Heart left ventricle (tissue), 16 donors: ENCODE measurements around the gene NXPH3. TPM values are rescaled to one million over a fixed set of nuclear protein-coding genes. Genes with fewer than 3 reads are reported as not detected.
A peak's percentile ranks its signal among the peaks of the same experiment; 100 is the strongest.

Experiments used
- ATAC-seq, 4 donors: fragments of 200-7000 bp; cut with Tn5 transposase; one replicate each; pipeline ENCODE4 v1.9.1; 2020 to 2022; ENCODE audit warnings: moderate library complexity in 4 of 4, mild to moderate bottlenecking in 3 of 4, moderate number of reproducible peaks in 1 of 4
- DNase-seq, 5 donors: peaks; one replicate each; pipeline ENCODE4 v3.0.0-alpha.2; 2020
- H3K27ac ChIP-seq, 12 donors: fragments of 200-600 bp; sonication (generic) in 4 of 12; one replicate each; pipeline versions ENCODE4 v1.5.0 to v1.8.0; 2016 to 2022; ENCODE audit warnings: mild to moderate bottlenecking in 2 of 12
- H3K27me3 ChIP-seq, 9 donors: fragments of 200-600 bp; sonication (generic) in 2 of 9; one replicate each; pipeline versions ENCODE4 v1.5.1 to v1.8.0; 2016 to 2022; ENCODE audit warnings: mild to moderate bottlenecking in 3 of 9
- H3K36me3 ChIP-seq, 9 donors: fragments of 200-600 bp; sonication (generic) in 2 of 9; one replicate each; pipeline versions ENCODE4 v1.5.0 to v1.8.0; 2018 to 2022; ENCODE audit warnings: mild to moderate bottlenecking in 2 of 9
- H3K4me1 ChIP-seq, 12 donors: fragments of 200-600 bp; sonication (generic) in 4 of 12; one replicate each; pipeline versions ENCODE4 v1.5.0 to v1.8.0; 2016 to 2022; ENCODE audit warnings: mild to moderate bottlenecking in 3 of 12
- H3K4me3 ChIP-seq, 12 donors: fragments of 200-600 bp; sonication (generic) in 4 of 12; one replicate each; pipeline versions ENCODE4 v1.5.0 to v1.8.0; 2017 to 2022; ENCODE audit warnings: mild to moderate bottlenecking in 9 of 12, moderate library complexity in 4 of 12
- H3K9me3 ChIP-seq, 12 donors: fragments of 200-600 bp; sonication (generic) in 4 of 12; one replicate each; pipeline versions ENCODE4 v1.5.0 to v1.8.0; 2016 to 2022; ENCODE audit warnings: mild to moderate bottlenecking in 1 of 12
- POLR2A ChIP-seq, 2 donors: fragments of 450-650 bp; IDR thresholded peaks; one replicate each; pipeline ENCODE4 v1.6.1; 2017; ENCODE audit warnings: antibody characterized with exemption in 2 of 2, mild to moderate bottlenecking in 2 of 2, moderate library complexity in 2 of 2
- WGBS, 4 donors: extraction: QIAGEN DNeasy Blood & Tissue Kit in 2 of 4; methylation state at CpG; one replicate each; pipeline versions ENCODE4 v1.1.5 to v1.1.7; 2013 to 2018; 5-methylcytosine and 5-hydroxymethylcytosine counted together
- intact Hi-C, 10 donors: fragments of 100-400 bp; cut with DNase I; formaldehyde crosslinking; loops; one replicate each; pipeline versions ENCODE4 v1.11.1 to v1.14.2; 2022
- polyA plus RNA-seq, 2 donors: library from polyadenylated mRNA; stranded (reverse); fragments of 200-250 nt; gene quantifications; one replicate each; pipeline ENCODE4 v1.2.3, GENCODE V29; 2013
- total RNA-seq, 9 donors: library from RNA; depleted of rRNA in 2 of 9; stranded (reverse); fragments of >200 nt in 2 of 9; fragmentation: NEBNext Ultra II Directional in 3 of 9; extraction: Animal tissue kit (Norgen Biotek cat#: 25700) in 3 of 9; gene quantifications; one replicate each; pipeline versions ENCODE4 v1.1.0 to v1.2.4, GENCODE V29; 2016 to 2023
- TF ChIP-seq, protein P1 (sequence below), 12 donors: fragments of 200-600 bp; sonication (generic) in 4 of 12; IDR thresholded peaks; one replicate each; pipeline versions ENCODE4 v1.5.0 to v1.8.0; 2018 to 2022; ENCODE audit warnings: antibody characterized with exemption in 12 of 12, mild to moderate bottlenecking in 5 of 12
- donor health status: ischemic (EF 13 %, LVEDD 7.1; RV severe dilation, severe dysfunction).
- donor health status: healthy with polysubstance abuse.
- donor health status: DM: no; HTN: yes; CAD: no.
- donor health status: DM: no; HTN: no; CAD: no.
- donor health status: ischemic (EF 25% LVEDD 6.9; RV normal size, moderate dysfunction).
- donor health status: ischemic (EF 25% LVEDD 5.7; RV mildly dilated, moderate dysfunction).
- donor health status: healthy.
- donor health status: DM: yes; HTN: yes; CAD: no.
- donor health status: ischemic (EF 35%, LVEDD 5.7; RV mildly dilated, moderate dysfunction).
- donor health status: nonischemic (EF 11% LVEDD 7.7; RV severe dilation, severe dysfunction).
- donor health status: DM: yes; HTN: yes; CAD: no.
- donor health status: PGD.
- donor health status: ischemic (EF 29% LVEDD 5.4; RV normal size, mild dysfunction).
- donor health status: nonischemic (EF 23%, LVEDD 6.1; RV moderate dilation, normal function).

Gene NXPH3
- total and polyA plus RNA-seq, 11 donors, result 2.5 to 7.9 (median 4.5) TPM

DNA sequence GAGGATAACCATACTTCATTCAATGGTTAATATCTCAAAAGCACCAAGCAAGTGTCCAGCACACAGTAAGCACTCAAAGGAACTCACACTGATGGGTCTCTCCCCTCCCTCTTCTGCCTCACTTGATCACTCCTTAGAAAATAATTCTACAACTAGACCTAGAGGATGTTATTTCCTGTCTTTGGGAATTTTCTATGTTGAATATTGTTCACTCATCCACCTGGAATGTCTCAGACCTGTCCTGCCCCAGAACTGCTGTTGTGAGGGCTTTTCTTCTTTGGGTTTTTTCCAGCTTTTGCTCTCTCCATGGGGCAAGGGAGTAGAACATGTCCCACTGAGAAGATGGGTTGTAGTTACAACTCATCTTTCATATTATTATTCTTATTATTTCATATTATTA, 25.3 kb downstream of the NXPH3 start:
- DNase-seq (no peak), ATAC-seq (no peak)
- peaks cover 0 to 100% (median 97%) of the 10 kb centered on the region in 9 donors for H3K36me3 ChIP-seq
- H3K4me3 ChIP-seq, result no peak overlapping the region
- peaks cover 0 to 50% (median 32%) of the 10 kb centered on the region in 12 donors for H3K4me1 ChIP-seq
- peak overlapping the region in 1 of 12 donors; percentile 52 for H3K27ac ChIP-seq
- intact Hi-C loops, result no loop called here
- no peaks in the 10 kb centered on the region for H3K27me3 ChIP-seq
- H3K9me3 ChIP-seq, result no peaks in the 10 kb centered on the region
- TF ChIP-seq, protein P1, sequence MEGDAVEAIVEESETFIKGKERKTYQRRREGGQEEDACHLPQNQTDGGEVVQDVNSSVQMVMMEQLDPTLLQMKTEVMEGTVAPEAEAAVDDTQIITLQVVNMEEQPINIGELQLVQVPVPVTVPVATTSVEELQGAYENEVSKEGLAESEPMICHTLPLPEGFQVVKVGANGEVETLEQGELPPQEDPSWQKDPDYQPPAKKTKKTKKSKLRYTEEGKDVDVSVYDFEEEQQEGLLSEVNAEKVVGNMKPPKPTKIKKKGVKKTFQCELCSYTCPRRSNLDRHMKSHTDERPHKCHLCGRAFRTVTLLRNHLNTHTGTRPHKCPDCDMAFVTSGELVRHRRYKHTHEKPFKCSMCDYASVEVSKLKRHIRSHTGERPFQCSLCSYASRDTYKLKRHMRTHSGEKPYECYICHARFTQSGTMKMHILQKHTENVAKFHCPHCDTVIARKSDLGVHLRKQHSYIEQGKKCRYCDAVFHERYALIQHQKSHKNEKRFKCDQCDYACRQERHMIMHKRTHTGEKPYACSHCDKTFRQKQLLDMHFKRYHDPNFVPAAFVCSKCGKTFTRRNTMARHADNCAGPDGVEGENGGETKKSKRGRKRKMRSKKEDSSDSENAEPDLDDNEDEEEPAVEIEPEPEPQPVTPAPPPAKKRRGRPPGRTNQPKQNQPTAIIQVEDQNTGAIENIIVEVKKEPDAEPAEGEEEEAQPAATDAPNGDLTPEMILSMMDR (IDR thresholded peaks at IDR 0.05), result no peak
- no peak for TF ChIP-seq POLR2A (IDR thresholded peaks at IDR 0.05)

DNA sequence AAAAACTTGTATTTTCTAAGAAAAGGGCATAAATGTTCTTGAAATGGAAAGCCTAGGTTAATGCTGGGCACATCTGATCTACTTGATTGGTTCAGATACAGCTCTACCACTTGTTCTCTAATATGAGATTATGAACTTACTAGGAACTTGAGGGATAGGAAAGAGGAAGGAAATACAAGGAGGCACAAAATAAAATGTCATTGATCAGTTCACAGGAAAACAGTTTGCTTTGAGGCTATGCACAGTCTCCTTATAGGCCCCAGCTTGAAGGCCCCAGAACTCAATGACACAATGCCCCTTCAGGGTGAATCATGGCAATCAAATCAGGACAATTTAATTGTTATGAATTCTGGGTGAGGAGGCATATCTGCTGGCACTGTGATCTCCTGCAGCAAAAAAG, 27.1 kb downstream of the NXPH3 start:
- Histone ChIP-seq H3K4me3 (no peak overlapping the region), H3K27ac (peak overlapping the region in 9 of 12 donors; percentile 10 to 63 (median 33)), H3K4me1 (peaks cover 0 to 41% (median 23%) of the 10 kb centered on the region in 12 donors), H3K36me3 (peaks cover 0 to 100% (median 98%) of the 10 kb centered on the region in 9 donors), H3K27me3 (no peaks in the 10 kb centered on the region), H3K9me3 (no peaks in the 10 kb centered on the region)
- ATAC-seq (no peak), DNase-seq (no peak)
- TF ChIP-seq, protein P1 (IDR thresholded peaks at IDR 0.05), result no peak
- TF ChIP-seq POLR2A (IDR thresholded peaks at IDR 0.05), result no peak
- intact Hi-C loops, result no loop called here

DNA sequence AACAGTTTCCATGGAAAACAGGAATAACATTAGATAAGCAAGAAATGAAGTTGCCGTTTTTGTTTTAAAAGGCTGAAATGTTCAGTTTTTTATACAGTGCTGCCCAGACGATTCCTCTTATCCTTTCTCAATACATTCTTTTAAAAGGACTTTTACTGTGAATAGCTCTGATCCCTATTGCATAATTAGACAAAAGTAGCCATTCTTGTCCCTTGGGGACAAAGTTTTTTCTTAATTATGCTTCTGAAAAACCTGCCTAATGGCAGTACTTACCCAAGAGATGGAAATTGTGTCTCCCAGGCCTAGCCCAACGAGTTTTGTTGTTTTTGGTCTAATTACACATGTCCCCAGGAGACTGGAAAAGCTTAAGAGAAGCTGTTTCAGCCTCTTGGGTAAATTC, 27.6 kb downstream of the NXPH3 start:
- Histone ChIP-seq H3K27me3 (no peaks in the 10 kb centered on the region), H3K27ac (peak overlapping the region in 9 of 12 donors; percentile 10 to 72 (median 33)), H3K4me3 (no peak overlapping the region), H3K4me1 (peaks cover 0 to 36% (median 18%) of the 10 kb centered on the region in 12 donors), H3K36me3 (peaks cover 0 to 100% (median 99%) of the 10 kb centered on the region in 9 donors), H3K9me3 (no peaks in the 10 kb centered on the region)
- intact Hi-C loops, result no loop called here
- ATAC-seq (peak in 1 of 4 donors; percentile 27), DNase-seq (no peak)
- TF ChIP-seq POLR2A (IDR thresholded peaks at IDR 0.05), result no peak
- WGBS, 4 donors, result 53 to 64% (median 60%) methylated on average over 3 of the region's 3 CpGs

DNA sequence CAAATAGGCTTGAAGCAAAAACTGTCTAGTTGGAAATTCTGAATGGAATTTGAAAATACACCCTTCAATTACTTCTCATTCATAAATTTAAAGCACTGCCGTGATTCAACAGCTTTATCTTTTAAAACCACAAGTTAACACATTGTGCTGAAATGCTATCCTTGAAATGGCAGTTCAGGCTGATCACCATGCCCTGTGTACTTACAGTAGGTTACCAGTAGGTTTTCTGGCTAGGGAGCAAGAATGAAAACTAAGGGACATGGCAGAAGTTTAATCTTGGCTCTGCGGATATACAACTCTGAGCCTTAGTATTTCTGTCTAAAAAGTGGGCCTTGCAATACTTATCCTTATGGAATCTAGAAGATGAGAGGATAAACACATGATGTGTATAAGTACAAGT, 28.0 kb downstream of the NXPH3 start:
- ATAC-seq (peak in 1 of 4 donors; percentile 33), DNase-seq (no peak)
- WGBS, 4 donors, result 60 to 64% (median 61%) methylated on average over 2 of the region's 2 CpGs
- Histone ChIP-seq H3K4me1 (peaks cover 0 to 32% (median 18%) of the 10 kb centered on the region in 12 donors), H3K9me3 (no peaks in the 10 kb centered on the region), H3K27me3 (no peaks in the 10 kb centered on the region), H3K27ac (peak overlapping the region in 7 of 12 donors; percentile 12 to 72 (median 36)), H3K36me3 (peaks cover 0 to 100% (median 99%) of the 10 kb centered on the region in 9 donors), H3K4me3 (no peak overlapping the region)
- TF ChIP-seq, protein P1 (IDR thresholded peaks at IDR 0.05), result peak in 4 of 12 donors; percentile 14 to 29 (median 22)
- no peak for TF ChIP-seq POLR2A (IDR thresholded peaks at IDR 0.05)
- intact Hi-C loops, result no loop called here

DNA sequence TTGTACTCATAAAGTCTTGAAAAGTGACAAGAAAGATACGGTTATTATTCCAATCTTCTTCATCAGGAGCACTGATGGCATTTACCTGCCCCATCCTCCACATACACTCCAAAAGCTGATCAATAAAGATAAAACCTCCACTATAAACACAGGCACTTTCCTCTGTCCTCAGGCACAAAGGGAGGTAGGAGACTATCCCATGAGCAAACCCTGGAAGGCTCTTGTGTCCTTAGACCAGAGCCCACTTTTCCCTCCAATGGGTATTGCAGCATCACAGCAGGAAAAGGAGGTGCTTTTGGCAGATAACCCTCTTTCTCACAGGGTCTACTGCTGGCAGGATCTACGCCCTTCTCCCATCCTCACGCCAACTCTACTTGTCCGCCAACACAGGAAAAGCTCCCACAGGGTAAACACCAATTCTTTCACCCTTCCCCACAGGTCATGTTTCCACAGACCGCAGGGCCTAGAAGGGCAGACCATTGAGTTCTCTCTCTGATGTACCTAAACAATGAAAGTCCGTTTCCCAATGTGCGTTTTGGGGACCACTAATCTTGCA, 28.7 kb downstream of the NXPH3 start:
- DNase-seq, result no peak
- no peak overlapping the region for H3K4me3 ChIP-seq
- intact Hi-C loops, result no loop called here
- TF ChIP-seq, protein P1 (IDR thresholded peaks at IDR 0.05), result no peak
- no peak for TF ChIP-seq POLR2A (IDR thresholded peaks at IDR 0.05)
- H3K4me1 ChIP-seq, result peaks cover 0 to 32% (median 18%) of the 10 kb centered on the region in 12 donors
- no peaks in the 10 kb centered on the region for H3K9me3 ChIP-seq
- peaks cover 0 to 100% (median 99%) of the 10 kb centered on the region in 9 donors for H3K36me3 ChIP-seq
- no peaks in the 10 kb centered on the region for H3K27me3 ChIP-seq
- ATAC-seq, result peak in 2 of 4 donors; percentile 64 to 66
- WGBS, 4 donors, result 84 to 95% (median 92%) methylated on average over 7 of the region's 7 CpGs
- peak overlapping the region in 2 of 12 donors; percentile 12 to 28 for H3K27ac ChIP-seq
